K562 (cell line): Measurements from ENCODE around the gene MDFIC.

Source experiments
- CTCF ChIP-seq, 3 experiments: IDR thresholded peaks in 2 of 3; conservative IDR thresholded peaks in 1 of 3; 2 replicates each; pipeline ENCODE4 v1.5.1; 2011 to 2012; ENCODE audit warnings: low read length in 3 of 3, mild to moderate bottlenecking in 3 of 3, control low read depth in 2 of 3, improper control_type of control experiment in 1 of 3, inconsistent platforms in 1 of 3, low read depth in 1 of 3, mixed read lengths in 1 of 3, moderate library complexity in 1 of 3; ENCODE audit not compliant: insufficient read depth in 2 of 3
- FOXP1 ChIP-seq: sonication (generic); formaldehyde crosslinking; IDR thresholded peaks from 2 replicates; pipeline ENCODE4 v1.8.0; 2022; ENCODE audit warnings: mild to moderate bottlenecking, missing genetic modification reagents
- POLR2AphosphoS5 ChIP-seq: IDR thresholded peaks from 2 replicates; pipeline ENCODE4 v1.6.1; 2011; ENCODE audit warnings: mild to moderate bottlenecking, low read depth, low read length, moderate library complexity; ENCODE audit not compliant: control insufficient read depth, insufficient read depth
- RNF2 ChIP-seq: sonication (generic); IDR thresholded peaks from 2 replicates; pipeline ENCODE4 v1.6.1; 2016
- USF1 ChIP-seq: sonication (generic); formaldehyde crosslinking; IDR thresholded peaks from 2 replicates; pipeline ENCODE4 v1.9.0; 2022; ENCODE audit warnings: mild to moderate bottlenecking, missing genetic modification reagents
- ZC3H11A ChIP-seq: IDR thresholded peaks from 2 replicates; pipeline ENCODE4 v1.6.1; 2012; ENCODE audit warnings: low read depth, low read length, improper control_type of control experiment

GRCh38 chr7:114969096-114969495 lies 47.2 kb downstream of the MDFIC start:
- no peak for TF ChIP-seq CTCF (IDR thresholded peaks at IDR 0.05 in 2 of 3, conservative IDR thresholded peaks at IDR 0.05 in 1 of 3; ENCODE audit: insufficient read depth in 2 of 3, low read depth in 1 of 3, low read length in 3 of 3)
- no peak for TF ChIP-seq FOXP1 (CRISPR knock-in tag)
- TF ChIP-seq USF1 (CRISPR knock-in tag) = no peak
- TF ChIP-seq POLR2AphosphoS5 = no peak
- no peak for TF ChIP-seq ZC3H11A
- no peak for TF ChIP-seq RNF2
